GM18861 (cell line): ENCODE measurements around the gene CNTN1.

ENCODE experiments used
- ATAC-seq: cut with Tn5 transposase; IDR thresholded peaks from one replicate; pipeline ENCODE4 v1.9.1; 2021; ENCODE audit not compliant: unreplicated experiment

The CNTN1 gene

DNA sequence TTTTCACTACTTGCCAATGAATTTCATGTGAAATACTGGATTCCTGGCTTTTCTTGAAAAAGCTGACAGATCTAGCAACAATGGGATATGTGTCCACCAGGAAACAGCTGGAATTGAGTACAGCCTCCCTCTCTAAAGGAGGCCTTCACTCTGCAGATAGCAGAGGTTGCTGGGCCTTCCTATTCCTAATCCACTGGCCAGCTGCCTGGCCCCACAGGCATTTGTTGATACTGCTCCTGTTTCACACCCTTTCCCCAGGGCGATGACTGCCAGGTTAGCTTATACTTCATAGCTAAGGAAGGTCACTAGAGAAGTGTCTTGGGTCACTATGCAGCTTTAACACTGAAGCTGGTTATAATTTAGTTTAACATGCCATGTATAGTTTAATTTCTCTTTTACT lies 408.3 kb downstream of the CNTN1 start:
- no peak for ATAC-seq

- no peak for ATAC-seq
Measured at GRCh38 chr12:41101806-41102205, 409.6 kb downstream of the CNTN1 start.

DNA sequence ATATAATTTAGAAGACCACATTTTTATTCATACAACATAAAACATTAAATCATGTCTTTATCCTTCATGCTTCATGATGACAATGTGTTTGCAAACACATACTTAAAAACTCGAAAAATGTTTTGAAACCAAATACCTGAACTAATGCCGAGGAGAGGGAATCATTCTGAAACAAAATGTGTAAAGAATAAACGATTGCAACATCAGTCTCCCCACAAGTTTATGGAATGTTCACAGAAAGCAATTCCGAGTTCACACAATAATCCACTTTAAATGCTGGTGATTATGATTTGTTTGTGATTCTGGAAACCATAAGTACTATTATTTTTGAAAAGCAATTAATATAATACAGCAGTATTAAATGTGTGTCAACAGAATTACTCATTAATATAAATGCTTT lies 411.4 kb downstream of the CNTN1 start:
- ATAC-seq: no peak

- no peak for ATAC-seq
Measured at GRCh38 chr12:41106315-41106714, 414.1 kb downstream of the CNTN1 start.

DNA sequence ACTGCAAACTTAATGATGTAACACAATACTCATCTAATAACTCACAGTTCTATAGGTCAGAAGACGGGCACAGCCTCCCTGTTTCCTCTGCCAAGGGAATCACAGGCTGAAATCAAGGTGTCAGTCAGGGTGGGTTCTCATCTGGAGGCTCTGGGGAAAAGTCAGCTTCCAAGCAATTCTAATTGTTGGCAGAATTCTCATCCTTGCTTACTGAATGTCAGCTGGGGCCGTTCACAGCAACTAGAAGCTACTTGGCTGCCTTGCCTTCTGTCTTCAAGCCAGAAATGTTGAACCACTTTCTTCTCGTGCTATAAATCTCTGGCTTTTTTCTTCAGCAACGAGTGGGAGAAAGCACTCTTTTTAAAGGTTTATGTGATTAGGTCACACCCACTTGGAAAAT lies 415.8 kb downstream of the CNTN1 start:
- ATAC-seq: no peak

DNA sequence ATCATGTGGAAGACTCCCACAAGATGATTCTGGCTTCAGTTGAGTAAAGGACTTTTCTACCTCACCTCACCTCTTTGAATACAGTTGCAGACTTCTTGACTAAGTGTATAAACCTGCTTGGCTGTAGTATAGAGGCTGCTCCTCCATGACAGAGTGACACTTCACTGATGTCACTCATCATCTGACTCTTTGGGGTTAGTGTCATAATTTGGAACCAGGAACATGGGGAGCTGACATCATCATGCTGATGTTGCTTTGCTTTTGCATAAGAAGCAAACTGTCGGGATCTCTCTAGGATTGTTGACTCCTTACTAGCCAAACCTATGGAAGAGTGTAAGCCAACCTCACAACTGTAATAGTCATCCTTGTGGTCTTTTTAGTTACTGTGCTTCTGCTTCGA lies 420.7 kb downstream of the CNTN1 start:
- no peak for ATAC-seq

DNA sequence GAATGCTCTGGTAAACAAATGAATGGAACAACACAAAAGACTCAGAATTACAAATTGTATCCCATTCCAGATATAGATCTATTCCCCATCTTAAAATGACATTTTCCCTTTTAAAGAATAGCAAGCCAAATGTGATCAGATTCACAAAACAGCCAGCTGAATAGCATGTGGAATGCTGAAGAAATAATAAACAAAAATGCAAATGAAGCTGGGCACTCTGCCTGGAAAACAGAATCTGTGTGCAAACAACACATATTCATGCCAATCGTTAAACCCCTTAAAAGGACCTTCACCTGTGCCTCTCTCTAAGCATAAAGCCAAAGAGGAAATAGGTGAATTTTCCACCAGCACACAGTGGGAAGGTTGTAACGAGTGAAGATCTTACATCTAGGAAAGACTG lies 428.0 kb downstream of the CNTN1 start:
- ATAC-seq: no peak

DNA sequence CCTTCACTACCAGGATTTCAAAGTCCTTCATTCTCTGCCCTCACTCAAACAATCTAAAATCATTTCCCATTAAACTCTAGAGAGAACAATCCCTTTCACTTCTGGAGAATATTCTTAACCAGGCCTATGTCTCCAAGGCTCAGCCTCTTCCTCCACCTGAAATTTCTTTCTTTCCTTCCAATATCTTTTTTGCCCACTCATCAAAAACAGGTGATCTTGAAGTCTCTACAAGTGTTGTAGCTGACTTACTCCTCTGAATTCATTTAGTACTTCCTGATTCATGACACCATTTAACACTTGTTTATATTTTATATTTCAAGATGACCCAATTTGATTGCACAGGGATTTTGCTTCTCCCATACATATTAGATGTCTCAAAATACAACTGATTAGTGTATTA lies 429.1 kb downstream of the CNTN1 start:
- ATAC-seq: no peak
